ENCODE measurements around the gene SIRPB1.
"Not testable (repeated sequence)": the region's sequence is repeated elsewhere in the genome, so short reads cannot be mapped to it uniquely, and the experiment has no call there.

The SIRPB1 gene

DNA sequence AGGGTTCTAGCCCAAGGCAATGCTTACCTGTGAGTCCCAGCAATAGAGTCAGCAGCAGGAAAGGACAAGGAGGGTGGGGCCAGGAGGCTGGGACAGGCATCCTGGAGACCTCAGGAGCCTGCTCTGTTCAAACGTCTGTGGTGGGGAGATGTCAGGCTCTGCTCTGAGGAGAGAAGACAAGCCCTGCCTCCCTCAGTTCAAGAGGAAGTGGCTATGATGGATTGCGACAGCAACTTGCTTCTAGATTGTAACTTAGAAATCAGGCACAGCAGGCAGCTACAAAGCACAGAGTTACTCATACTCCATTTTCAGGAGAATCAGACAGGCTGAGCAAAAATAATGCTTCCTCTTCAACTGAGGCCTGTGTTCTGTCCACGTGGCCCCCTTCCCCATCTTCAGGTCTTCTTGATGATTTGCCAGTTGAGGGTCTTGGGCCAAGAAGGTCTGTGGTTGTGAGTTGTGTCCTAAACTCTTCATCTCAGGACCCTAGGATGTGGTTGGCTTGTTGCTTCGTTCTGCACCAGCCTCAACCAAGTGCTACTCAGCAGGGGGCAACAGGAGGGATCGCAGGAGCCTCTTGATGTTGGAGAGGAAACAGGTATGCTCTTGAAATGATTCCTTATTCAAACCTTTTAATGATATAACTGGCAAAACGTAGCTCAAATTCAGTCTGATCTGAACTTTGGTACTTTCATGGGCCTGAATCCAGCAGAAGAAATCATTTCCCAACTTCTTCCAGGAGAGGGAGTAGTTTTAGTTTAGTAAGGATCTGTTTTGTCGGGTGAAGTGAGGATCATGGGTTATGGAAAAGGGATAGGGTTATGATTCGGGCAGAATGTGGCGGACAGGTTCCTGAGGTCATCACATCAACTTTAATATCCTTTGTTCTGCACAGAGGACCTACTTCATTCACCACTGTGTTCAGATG is 31.0 kb downstream of the SIRPB1 start:
- DNase-seq = no peak

- DNase-seq = no peak
These were observed 31.9 kb downstream of the SIRPB1 start for GRCh38 chr20:1587781-1588532.

- DNase-seq = no peak
These were observed 40.3 kb downstream of the SIRPB1 start for GRCh38 chr20:1579488-1579887.

DNA sequence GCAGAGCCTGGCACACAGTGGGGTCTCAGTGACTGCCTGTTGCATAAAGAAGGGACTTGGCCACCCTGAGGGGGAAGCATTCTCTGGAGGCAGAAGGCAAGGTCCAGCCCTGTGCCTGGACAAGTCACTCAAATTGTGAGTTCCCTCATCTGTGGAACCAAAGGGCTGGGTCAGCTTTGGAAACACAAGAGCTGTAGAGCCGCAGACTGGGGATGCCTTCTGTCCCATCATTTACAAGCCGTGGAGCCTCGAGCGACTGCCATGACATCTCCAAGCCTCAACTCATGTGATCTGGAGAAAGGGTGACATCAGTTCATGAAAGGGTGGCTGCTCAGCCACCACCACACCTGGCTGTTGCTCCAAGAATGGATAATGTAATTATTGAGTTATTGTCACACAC is 41.9 kb downstream of the SIRPB1 start:
- DNase-seq = no peak

DNA sequence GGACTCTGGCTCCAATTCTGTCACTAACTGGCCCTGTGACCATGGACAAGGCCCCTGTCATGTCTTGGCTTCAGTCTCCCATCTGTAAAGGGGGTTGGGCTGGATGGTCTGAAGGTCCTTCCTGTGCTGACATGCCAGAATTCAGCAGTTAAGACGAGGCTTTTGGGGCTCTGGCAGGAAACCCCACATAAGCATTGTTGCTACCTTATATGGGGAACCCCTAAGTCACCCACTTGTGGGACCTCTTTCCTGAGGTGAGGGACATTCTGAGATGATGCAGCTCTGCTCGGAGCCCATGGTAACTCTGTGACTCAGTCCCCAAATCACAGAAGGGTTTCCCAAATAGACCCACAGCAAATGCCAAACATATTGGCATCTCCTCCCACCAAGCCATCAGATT is 42.5 kb downstream of the SIRPB1 start:
- not testable (repeated sequence) for DNase-seq

DNA sequence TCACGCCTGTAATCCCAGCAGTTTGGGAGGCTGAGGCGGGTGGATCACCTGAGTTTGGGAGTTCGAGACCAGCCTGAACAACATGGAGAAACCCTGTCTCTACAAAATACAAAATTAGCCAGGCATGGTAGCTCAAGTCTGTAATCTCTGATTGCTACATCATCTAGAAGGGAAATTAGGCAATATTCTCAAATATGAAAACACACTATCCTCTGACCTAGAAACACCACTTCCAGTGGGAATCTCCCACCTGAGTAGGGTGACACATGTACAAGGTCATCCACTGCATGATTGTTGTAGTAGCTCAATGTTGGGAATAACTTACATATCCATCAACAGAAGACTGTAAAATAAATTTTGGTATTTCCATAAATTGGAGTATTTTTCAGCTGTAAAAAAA is 43.2 kb downstream of the SIRPB1 start:
- DNase-seq = no peak

DNA sequence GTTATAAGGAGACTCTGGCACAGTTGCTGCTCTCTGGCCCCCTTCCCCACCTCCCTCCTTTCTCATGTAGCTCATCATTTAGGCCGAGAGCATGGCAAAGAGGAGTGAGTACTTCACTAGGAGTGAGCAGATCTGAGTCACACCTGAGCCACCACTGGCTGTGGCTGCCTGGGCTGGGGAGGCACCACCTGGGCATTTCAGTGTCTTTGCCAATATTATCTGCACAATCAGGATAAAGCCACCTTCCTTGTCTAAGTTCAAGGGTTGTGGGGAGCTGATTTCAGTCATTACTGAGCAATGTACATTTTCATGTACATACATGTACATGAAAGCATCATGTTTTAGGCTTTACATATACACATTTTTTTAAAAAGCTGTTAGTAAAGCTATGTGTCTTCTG is 43.8 kb downstream of the SIRPB1 start:
- DNase-seq = not testable (repeated sequence)

DNA sequence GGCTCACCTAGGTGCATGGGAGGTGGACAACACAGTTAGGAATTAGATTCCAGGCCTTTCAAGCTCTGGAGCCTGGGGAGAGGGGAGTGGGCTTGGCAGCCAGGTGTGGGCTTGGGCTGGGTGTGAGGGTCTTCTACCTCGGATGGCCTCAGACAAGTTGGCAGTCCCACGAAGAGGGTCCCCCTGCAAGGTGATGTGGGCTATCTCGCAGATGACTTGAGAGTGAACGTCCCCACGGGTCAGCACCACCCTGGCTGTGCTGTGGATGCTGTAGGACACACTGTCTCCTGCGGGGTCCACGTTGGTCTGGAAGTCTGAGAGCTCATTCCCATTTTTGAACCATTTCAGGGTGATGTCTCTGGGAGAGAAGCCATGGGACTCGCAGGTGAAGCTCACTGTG is 48.2 kb downstream of the SIRPB1 start:
- DNase-seq = not testable (repeated sequence)
